Hepatocyte (in vitro differentiated cells): ENCODE results near the gene LRBA. TPM values are rescaled to one million over a fixed set of nuclear protein-coding genes. Genes with fewer than 3 reads are reported as not detected.
A peak's percentile ranks its signal among the peaks of the same experiment; 100 is the strongest.

ENCODE experiments used
- DNase-seq: peaks from one replicate; pipeline ENCODE4 v3.0.0-alpha.2; 2016; ENCODE audit warnings: low spot score
- H2AFZ ChIP-seq: fragments of 200-600 bp; sonication (generic); 2 replicates; pipeline ENCODE4 v1.6.0; 2016; ENCODE audit warnings: antibody characterized with exemption, mild to moderate bottlenecking
- H3K27ac ChIP-seq: fragments of 200-600 bp; sonication (generic); 2 replicates; pipeline ENCODE4 v1.5.1; 2016; ENCODE audit warnings: mild to moderate bottlenecking
- H3K27me3 ChIP-seq: fragments of 200-600 bp; sonication (generic); 2 replicates; pipeline ENCODE4 v1.6.1; 2016
- H3K36me3 ChIP-seq: fragments of 200-600 bp; sonication (generic); replicated peaks from 2 replicates; pipeline ENCODE4 v1.5.1; 2016; ENCODE audit warnings: low read depth; ENCODE audit not compliant: insufficient read depth
- H3K4me1 ChIP-seq: fragments of 200-600 bp; sonication (generic); 2 replicates; pipeline ENCODE4 v1.5.1; 2016; ENCODE audit warnings: mild to moderate bottlenecking, moderate library complexity; ENCODE audit not compliant: insufficient read depth
- H3K4me2 ChIP-seq: fragments of 200-600 bp; sonication (generic); 2 replicates; pipeline ENCODE4 v1.6.0; 2016
- H3K4me3 ChIP-seq: fragments of 200-600 bp; sonication (generic); 2 replicates; pipeline ENCODE4 v1.5.1; 2016; ENCODE audit warnings: mild to moderate bottlenecking
- H3K79me2 ChIP-seq: fragments of 200-600 bp; sonication (generic); 2 replicates; pipeline ENCODE4 v1.6.0; 2017; ENCODE audit warnings: mild to moderate bottlenecking
- H3K9me2 ChIP-seq: fragments of 200-600 bp; sonication (generic); replicated peaks from 2 replicates; pipeline ENCODE4 v1.6.0; 2017; ENCODE audit warnings: mild to moderate bottlenecking; ENCODE audit not compliant: insufficient read depth
- H3K9me3 ChIP-seq: fragments of 200-600 bp; sonication (generic); 2 replicates; pipeline ENCODE4 v1.5.1; 2016; ENCODE audit warnings: low read depth, mild to moderate bottlenecking
- H4K20me1 ChIP-seq: fragments of 200-600 bp; sonication (generic); 2 replicates; pipeline ENCODE4 v1.6.0; 2016; ENCODE audit warnings: mild to moderate bottlenecking; ENCODE audit not compliant: insufficient read depth, poor library complexity, severe bottlenecking
- CTCF ChIP-seq: fragments of 200-600 bp; sonication (generic); IDR thresholded peaks from 2 replicates; pipeline ENCODE4 v1.5.1; 2016; ENCODE audit warnings: antibody characterized with exemption, mild to moderate bottlenecking; ENCODE audit not compliant: poor library complexity
- EZH2 ChIP-seq: fragments of 200-600 bp; sonication (generic); IDR thresholded peaks from 2 replicates; pipeline ENCODE4 v1.6.1; 2016; ENCODE audit warnings: antibody characterized with exemption, mild to moderate bottlenecking, borderline replicate concordance
- EZH2phosphoT487 ChIP-seq: fragments of 200-600 bp; sonication (generic); IDR thresholded peaks from one replicate; pipeline ENCODE4 v1.6.1; 2018; ENCODE audit warnings: antibody characterized with exemption, mild to moderate bottlenecking, low read depth, moderate library complexity; ENCODE audit not compliant: unreplicated experiment, severe bottlenecking
- WGBS: methylation state at CpG from one replicate; pipeline ENCODE4 v1.1.6; 2016; ENCODE audit warnings: low lambda C conversion rate; ENCODE audit errors: missing lambda C conversion rate; 5-methylcytosine and 5-hydroxymethylcytosine counted together
- polyA plus RNA-seq: library from polyadenylated mRNA; unstranded; fragments of >200 nt; fragmentation: Nextera tagmentation; extraction: Ambion mirVana; gene quantifications from 2 replicates; pipeline ENCODE4 v1.2.1, GENCODE V29; 2016
- total RNA-seq: library from RNA; depleted of rRNA; stranded (reverse); fragments of >200 nt; gene quantifications from 2 replicates; pipeline ENCODE4 v1.2.3, GENCODE V29; 2014

The LRBA gene
- total and polyA plus RNA-seq, 2 experiments from 2014 or later: 14.1 to 69.4 TPM

DNA sequence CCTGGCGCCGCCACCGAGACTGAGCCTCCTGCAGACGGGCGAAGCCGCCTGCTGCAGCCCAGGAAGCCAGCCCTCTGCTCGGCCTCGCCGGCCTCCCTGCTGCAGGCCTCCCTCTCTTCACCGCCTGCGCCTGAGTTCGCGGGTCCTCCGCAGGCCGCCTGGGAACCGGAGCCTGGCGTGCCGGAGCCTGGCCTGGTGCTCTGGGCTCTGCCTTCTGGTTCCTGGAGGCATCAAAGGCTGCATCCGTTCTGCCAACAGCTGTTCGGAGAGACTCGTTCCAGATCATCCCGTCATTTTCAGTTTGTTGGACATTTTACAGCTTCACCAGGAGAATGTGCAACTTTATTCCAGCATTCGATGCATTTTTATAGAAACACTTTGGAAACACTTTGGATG, 758.9 kb downstream of the LRBA start:
- Histone ChIP-seq H2AFZ (no peak overlapping the region), H3K9me2 (no peaks in the 10 kb centered on the region), H3K4me3 (no peak overlapping the region), H3K4me2 (no peak overlapping the region), H3K4me1 (peaks cover 15% of the 10 kb centered on the region), H3K9me3 (no peaks in the 10 kb centered on the region), H3K79me2 (no peaks in the 10 kb centered on the region), H4K20me1 (no peaks in the 10 kb centered on the region), H3K27me3 (no peaks in the 10 kb centered on the region), H3K27ac (peak overlapping the region; percentile 39), H3K36me3 (no peaks in the 10 kb centered on the region)
- WGBS: 94% methylated on average over 22 of the region's 23 CpGs
- TF ChIP-seq EZH2phosphoT487: no peak
- TF ChIP-seq EZH2: no peak
- no peak for TF ChIP-seq CTCF
- no peak for DNase-seq

- no peaks in the 10 kb centered on the region for H3K27me3 ChIP-seq
- H3K9me2 ChIP-seq: no peaks in the 10 kb centered on the region
- peaks cover 15% of the 10 kb centered on the region for H3K4me1 ChIP-seq
- H2AFZ ChIP-seq: no peak overlapping the region
- H4K20me1 ChIP-seq: no peaks in the 10 kb centered on the region
- H3K9me3 ChIP-seq: no peaks in the 10 kb centered on the region
- TF ChIP-seq CTCF (no peak), EZH2phosphoT487 (no peak), EZH2 (no peak)
- DNase-seq: no peak
- no peak overlapping the region for H3K4me2 ChIP-seq
- H3K79me2 ChIP-seq: no peaks in the 10 kb centered on the region
- no peaks in the 10 kb centered on the region for H3K36me3 ChIP-seq
- no peak overlapping the region for H3K4me3 ChIP-seq
- 79% methylated on average over 15 of the region's 16 CpGs for WGBS
- H3K27ac ChIP-seq: peak overlapping the region; percentile 39
Measured at GRCh38 chr4:150255610-150256224, 759.4 kb downstream of the LRBA start.

DNA sequence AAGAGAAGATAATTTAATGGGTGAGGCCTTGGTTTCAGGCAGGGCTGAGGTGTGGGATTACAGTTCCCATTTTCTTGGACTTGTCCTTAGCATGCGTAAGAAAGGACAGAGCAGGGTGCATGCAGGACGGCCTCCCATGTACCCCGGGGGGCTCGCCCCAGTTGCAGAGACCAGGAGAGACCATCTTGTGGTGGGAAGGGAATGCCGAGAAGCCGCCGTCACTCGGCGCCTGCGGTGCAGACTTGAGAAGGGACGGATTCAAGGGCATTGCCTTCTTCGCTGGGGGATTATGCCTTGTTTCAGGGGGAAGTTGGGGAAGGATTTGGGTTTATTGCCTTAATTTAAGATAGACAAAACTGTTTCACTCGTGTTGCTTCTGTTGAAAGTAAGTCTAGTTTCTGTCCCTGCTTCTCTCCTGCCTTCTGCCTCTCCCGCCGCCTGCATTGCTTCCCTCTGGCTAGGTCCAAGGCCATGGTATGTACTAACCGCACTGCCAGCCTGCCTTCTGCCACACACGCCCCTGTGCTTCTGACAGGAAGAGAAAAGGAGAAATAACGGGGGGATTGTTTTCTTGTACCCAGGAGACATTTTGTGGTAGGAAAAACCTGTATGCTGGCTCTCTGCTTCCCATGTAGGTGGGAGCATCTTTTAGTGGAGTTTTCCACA, 761.0 kb downstream of the LRBA start:
- no peaks in the 10 kb centered on the region for H3K9me2 ChIP-seq

More for the DNA sequence above, 761.0 kb downstream of the LRBA start:
- no peaks in the 10 kb centered on the region for H3K79me2 ChIP-seq
- no peak overlapping the region for H3K27ac ChIP-seq
- peaks cover 15% of the 10 kb centered on the region for H3K4me1 ChIP-seq
- no peaks in the 10 kb centered on the region for H3K36me3 ChIP-seq
- no peak for TF ChIP-seq EZH2
- TF ChIP-seq EZH2phosphoT487: no peak
- no peak for TF ChIP-seq CTCF
- H2AFZ ChIP-seq: no peak overlapping the region
- 96% methylated on average over 18 of the region's 18 CpGs for WGBS
- no peaks in the 10 kb centered on the region for H4K20me1 ChIP-seq
- no peak overlapping the region for H3K4me2 ChIP-seq
- H3K9me3 ChIP-seq: no peaks in the 10 kb centered on the region
- DNase-seq: no peak
- H3K4me3 ChIP-seq: no peak overlapping the region
- H3K27me3 ChIP-seq: no peaks in the 10 kb centered on the region
